HepG2 (cell line): Measurements from ENCODE around the gene PHF13. TPM values are rescaled to one million over a fixed set of nuclear protein-coding genes. Genes with fewer than 3 reads are reported as not detected.
A peak's percentile ranks its signal among the peaks of the same experiment; 100 is the strongest.

Source experiments
- ATAC-seq: fragments of 200-7000 bp; cut with Tn5 transposase; 3 replicates; pipeline ENCODE4 v1.9.1; 2020; ENCODE audit warnings: mild to moderate bottlenecking, moderate library complexity
- BruUV-seq: library from RNA; stranded (reverse); fragments of 400-500 nt; replicated peaks from 2 replicates; lab custom pipeline; 2021; lab: Mats Ljungman, UMichigan
- CTCF ChIA-PET: fragments of 300-600 bp; formaldehyde crosslinking; extraction: SDS; loops from one replicate; lab custom pipeline; 2021; ENCODE audit warnings: low total read pairs, inconsistent platforms, low intra/inter-chr PET ratio; lab: Yijun Ruan, JAX
- POLR2A ChIA-PET: fragments of 350-600 bp; sonication (Branson Sonifier 250); formaldehyde crosslinking; loops from one replicate; lab custom pipeline; 2020; ENCODE audit warnings: antibody characterized with exemption, inconsistent platforms; lab: Yijun Ruan, JAX
- DNase-seq: peaks from one replicate; pipeline ENCODE4 v3.0.0-alpha.2; 2015; ENCODE audit warnings: low spot score
- FAIRE-seq: peaks from 3 replicates; lab custom pipeline; 2011; peaks lifted over from hg19 to GRCh38; lab: Jason Lieb, UNC
- H2AFZ ChIP-seq: one replicate; pipeline ENCODE4 v1.6.1; 2011; ENCODE audit warnings: low read length, inconsistent platforms
- H3K27ac ChIP-seq: fragments of 300-600 bp; 3 replicates; pipeline ENCODE4 v1.8.0; 2011; ENCODE audit warnings: mixed run types, mild to moderate bottlenecking, mixed read lengths, low read length, inconsistent platforms; ENCODE audit not compliant: insufficient read depth; ENCODE audit errors: extremely low read length
- H3K27me3 ChIP-seq, 2 experiments: fragments of 200-600 bp in 1 of 2; 2 replicates in 1 of 2; 3 replicates in 1 of 2; pipeline versions ENCODE4 v1.6.0 to v1.8.0; 2011; ENCODE audit warnings: low read length in 2 of 2, mild to moderate bottlenecking in 2 of 2, moderate library complexity in 2 of 2, inconsistent platforms in 1 of 2; ENCODE audit not compliant: insufficient read depth in 2 of 2, control insufficient read depth in 1 of 2
- H3K36me3 ChIP-seq, 2 experiments: fragments of 200-600 bp in 1 of 2; replicated peaks in 1 of 2; 2 replicates in 1 of 2; 3 replicates in 1 of 2; pipeline versions ENCODE4 v1.5.1 to v1.8.0; 2011; ENCODE audit warnings: low read length in 2 of 2, inconsistent platforms in 1 of 2; ENCODE audit not compliant: insufficient read depth in 2 of 2, control insufficient read depth in 1 of 2
- H3K4me1 ChIP-seq: 2 replicates; pipeline ENCODE4 v1.5.1; 2012; ENCODE audit warnings: low read length, inconsistent platforms; ENCODE audit not compliant: insufficient read depth
- H3K4me2 ChIP-seq: 2 replicates; pipeline ENCODE4 v1.6.0; 2011; ENCODE audit warnings: low read depth, low read length, inconsistent platforms
- H3K4me3 ChIP-seq, 3 experiments: fragments of 200-600 bp in 1 of 3; sonication (generic), shearing (Covaris generic) in 1 of 3; replicated peaks in 1 of 3; 2 replicates each; pipeline ENCODE4 v1.5.1; 2011 to 2016; ENCODE audit warnings: low read length in 3 of 3, inconsistent platforms in 2 of 3, low read depth in 2 of 3, mild to moderate bottlenecking in 2 of 3, control low read depth in 1 of 3, mixed read lengths in 1 of 3; ENCODE audit not compliant: insufficient read depth in 1 of 3
- H3K79me2 ChIP-seq: one replicate; pipeline ENCODE4 v1.6.1; 2011; ENCODE audit warnings: low read length, inconsistent platforms; ENCODE audit not compliant: insufficient read depth
- H3K9ac ChIP-seq: 2 replicates; pipeline ENCODE4 v1.6.0; 2011; ENCODE audit warnings: mild to moderate bottlenecking, low read depth, low read length, inconsistent platforms; ENCODE audit not compliant: insufficient read depth
- H3K9me3 ChIP-seq: 2 replicates; pipeline ENCODE4 v1.5.1; 2012; ENCODE audit warnings: mild to moderate bottlenecking, low read length
- H4K20me1 ChIP-seq: 2 replicates; pipeline ENCODE4 v1.6.0; 2011; ENCODE audit warnings: inconsistent platforms, mild to moderate bottlenecking, low read length, moderate library complexity; ENCODE audit not compliant: insufficient read depth
- AGO1 ChIP-seq: fragments of 200-400 bp; formaldehyde crosslinking; IDR thresholded peaks from 2 replicates; pipeline ENCODE4 v1.6.1; 2017; ENCODE audit warnings: mild to moderate bottlenecking, low read depth, low read length, moderate library complexity; ENCODE audit not compliant: poor library complexity, severe bottlenecking
- AGO2 ChIP-seq: fragments of 200-400 bp; formaldehyde crosslinking; optimal IDR thresholded peaks from 2 replicates; pipeline ENCODE3; 2017; ENCODE audit warnings: mild to moderate bottlenecking, low read depth, low read length, moderate library complexity
- GZF1 ChIP-seq: sonication (generic); formaldehyde crosslinking; IDR thresholded peaks from 2 replicates; pipeline ENCODE4 v1.5.1; 2020; ENCODE audit warnings: mild to moderate bottlenecking, missing genetic modification reagents
- POLR2A ChIP-seq, 2 experiments: IDR thresholded peaks; 2 replicates each; pipeline ENCODE4 v1.6.1; 2011; ENCODE audit warnings: low read depth in 2 of 2, low read length in 2 of 2, mild to moderate bottlenecking in 1 of 2, moderate library complexity in 1 of 2; ENCODE audit not compliant: insufficient read depth in 1 of 2
- POLR2G ChIP-seq: fragments of 200-400 bp; formaldehyde crosslinking; IDR thresholded peaks from 2 replicates; pipeline ENCODE4 v1.6.1; 2018; ENCODE audit warnings: mild to moderate bottlenecking, low read depth, low read length, moderate library complexity
- RBM22 ChIP-seq: fragments of 200-400 bp; formaldehyde crosslinking; optimal IDR thresholded peaks from 2 replicates; pipeline ENCODE3; 2017; ENCODE audit warnings: mild to moderate bottlenecking, low read length, moderate library complexity
- TOE1 ChIP-seq: sonication (generic); formaldehyde crosslinking; IDR thresholded peaks from 2 replicates; pipeline ENCODE4 v1.4.0; 2020; ENCODE audit warnings: mild to moderate bottlenecking, missing genetic modification reagents
- ZEB1 ChIP-seq: IDR thresholded peaks from 2 replicates; pipeline ENCODE4 v1.6.1; 2012; ENCODE audit warnings: mild to moderate bottlenecking, low read depth, inconsistent platforms; ENCODE audit not compliant: insufficient replicate concordance
- ZFY ChIP-seq: sonication (generic); formaldehyde crosslinking; IDR thresholded peaks from 2 replicates; pipeline ENCODE4 v1.4.0; 2020; ENCODE audit warnings: missing genetic modification reagents
- ZNF644 ChIP-seq: IDR thresholded peaks from 2 replicates; pipeline ENCODE4 v1.6.1; 2016; ENCODE audit warnings: low read depth
- ZNF670 ChIP-seq: sonication (generic); formaldehyde crosslinking; IDR thresholded peaks from 2 replicates; pipeline ENCODE4 v1.8.0; 2022; ENCODE audit warnings: mild to moderate bottlenecking, missing genetic modification reagents, borderline replicate concordance
- ZNF747 ChIP-seq: sonication (generic); formaldehyde crosslinking; IDR thresholded peaks from 2 replicates; pipeline ENCODE4 v1.8.1; 2023; ENCODE audit warnings: missing genetic modification reagents, mild to moderate bottlenecking, borderline replicate concordance
- ZNF841 ChIP-seq: sonication (generic); formaldehyde crosslinking; IDR thresholded peaks from 2 replicates; pipeline ENCODE4 v1.8.1; 2023; ENCODE audit warnings: missing genetic modification reagents, borderline replicate concordance
- WGBS: methylation state at CpG from one replicate; pipeline ENCODE4 v1.1.6; 2017; ENCODE audit warnings: low lambda C conversion rate; 5-methylcytosine and 5-hydroxymethylcytosine counted together
- in situ Hi-C: cut with HindIII; loops from 2 replicates; pipeline ENCODE4 v1.10.0; 2017; ENCODE audit warnings: low pct_unique_long_range_greater_than_20kb; ENCODE audit not compliant: extremely low pct_ligation_motif_present
- intact Hi-C: fragments of 100-400 bp; cut with micrococcal nuclease; formaldehyde crosslinking; loops from one replicate; pipeline ENCODE4 v1.10.0; 2022; ENCODE audit not compliant: unreplicated experiment
- polyA plus RNA-seq, 8 experiments: library from polyadenylated mRNA; depleted of rRNA in 3 of 8; stranded (reverse) in 7 of 8; unstranded in 1 of 8; fragments of >200 nt; fragmentation: Illumina TruSeq in 4 of 8; extraction: Trizol in 4 of 8; gene quantifications; 2 replicates each; pipeline versions ENCODE4 v1.2.1 to v1.2.3, GENCODE V29; 2011 to 2016; ENCODE audit warnings: low read depth in 4 of 8, missing spikeins in 1 of 8, mixed read lengths in 1 of 8; ENCODE audit not compliant: insufficient read depth in 1 of 8
- total RNA-seq, 5 experiments: library from RNA; depleted of rRNA; stranded (reverse); fragments of >200 nt; fragmentation: Illumina TruSeq; extraction: Trizol; gene quantifications; 2 replicates each; pipeline ENCODE4 v1.2.3, GENCODE V29; 2016; ENCODE audit warnings: low read depth in 1 of 5

The PHF13 gene
- total and polyA plus RNA-seq, 2 of the 13 experiments (the other 11 are each of a cell fraction or from before 2014, with no cell fraction given): 4.7 to 7.4 TPM

- Histone ChIP-seq H4K20me1 (peaks cover 8% of the 10 kb centered on the region; the same call in 1 of the 2 replicates), H3K4me2 (no peak overlapping the region), H3K4me1 (no peaks in the 10 kb centered on the region), H3K9ac (no peak overlapping the region), H3K27me3 (no peaks in the 10 kb centered on the region), H3K27ac (no peak overlapping the region), H3K4me3 (no peak overlapping the region), H3K36me3 (peaks cover 35 to 75% of the 10 kb centered on the region in 2 experiments; a peak in 4 of 5 replicates), H3K9me3 (no peaks in the 10 kb centered on the region), H3K79me2 (peaks cover 1% of the 10 kb centered on the region), H2AFZ (no peak overlapping the region)
- ATAC-seq (no peak), DNase-seq (no peak), FAIRE-seq (no peak)
- intact Hi-C loops: no loop called here
- CTCF ChIA-PET: interaction anchor here (2.1 kb wide), 1 partner anchor 78 kb away, joined by 11 read pairs; the partner anchor contains the start of genes NOL9 and TAS1R1
- POLR2A ChIA-PET: no interaction called here
- no TSS peak for BruUV-seq
- 99% methylated on average over 13 of the region's 30 CpGs for WGBS
- no peak for TF ChIP-seq ZEB1
- TF ChIP-seq POLR2G: peak; percentile 53
- peak; percentile 80 for TF ChIP-seq AGO2
- peak; percentile 22 for TF ChIP-seq RBM22
- peak; percentile 36 for TF ChIP-seq AGO1
- TF ChIP-seq ZNF747 (CRISPR knock-in tag): no peak
- no peak for TF ChIP-seq ZNF841 (CRISPR knock-in tag)
- TF ChIP-seq GZF1 (CRISPR knock-in tag): no peak
- TF ChIP-seq ZNF644 (CRISPR knock-in tag): no peak
- TF ChIP-seq ZNF670 (CRISPR knock-in tag): no peak
- TF ChIP-seq TOE1 (CRISPR knock-in tag): no peak
- 0 out of 4 replicates have a peak, but pooled peaks of 1 of the 2 experiments have one; percentile 18 for TF ChIP-seq POLR2A (IDR thresholded peaks at IDR 0.05; ENCODE audit: insufficient read depth in 1 of 2, low read depth in 2 of 2, low read length in 2 of 2)
- TF ChIP-seq ZFY: no peak
- in situ Hi-C loops: no loop called here
These were observed 19.3 kb downstream of the PHF13 start for GRCh38 chr1:6632588-6633514.
